Fibroblast of lung (primary cell): ENCODE data around the gene PAX7. TPM values are rescaled to one million over a fixed set of nuclear protein-coding genes. Genes with fewer than 3 reads are reported as not detected.

Experiments used
- DNase-seq, 2 donors: peaks; one replicate each; pipeline versions ENCODE4 v3.0.0 to v3.0.0-alpha.2; 2010; ENCODE audit warnings: low read depth in 2 of 2
- H2AFZ ChIP-seq: 2 replicates; pipeline ENCODE4 v1.5.1; 2012; ENCODE audit warnings: low read length, control low read depth, inconsistent platforms
- H3K27ac ChIP-seq: 2 replicates; pipeline ENCODE4 v1.5.1; 2011; ENCODE audit warnings: low read length, control low read depth; ENCODE audit not compliant: insufficient read depth
- H3K27me3 ChIP-seq: 2 replicates; pipeline ENCODE4 v1.5.1; 2011; ENCODE audit warnings: mild to moderate bottlenecking, low read length; ENCODE audit not compliant: control insufficient read depth, insufficient read depth
- H3K36me3 ChIP-seq: 2 replicates; pipeline ENCODE4 v1.5.1; 2011; ENCODE audit warnings: low read length; ENCODE audit not compliant: control insufficient read depth, insufficient read depth
- H3K4me1 ChIP-seq: 2 replicates; pipeline ENCODE4 v1.5.1; 2011; ENCODE audit warnings: low read length; ENCODE audit not compliant: control insufficient read depth, insufficient read depth; ENCODE audit errors: extremely low read depth
- H3K4me2 ChIP-seq: 2 replicates; pipeline ENCODE4 v1.5.1; 2011; ENCODE audit warnings: low read length, control low read depth; ENCODE audit not compliant: insufficient read depth; ENCODE audit errors: extremely low read depth
- H3K4me3 ChIP-seq, 4 experiments: fragments of 200-600 bp in 1 of 4; sonication (generic) in 1 of 4; replicated peaks in 1 of 4; 2 replicates each; pipeline ENCODE4 v1.5.1; 2011 to 2016; ENCODE audit warnings: low read length in 4 of 4, low read depth in 3 of 4, mild to moderate bottlenecking in 3 of 4, control low read depth in 2 of 4, inconsistent platforms in 1 of 4, mixed read lengths in 1 of 4; ENCODE audit not compliant: insufficient read depth in 1 of 4; ENCODE audit errors: control extremely low read depth in 1 of 4
- H3K79me2 ChIP-seq: 2 replicates; pipeline ENCODE4 v1.5.1; 2012; ENCODE audit warnings: mild to moderate bottlenecking, low read length, inconsistent platforms; ENCODE audit not compliant: control insufficient read depth, insufficient read depth
- H3K9ac ChIP-seq: 2 replicates; pipeline ENCODE4 v1.5.1; 2011; ENCODE audit warnings: mild to moderate bottlenecking, low read length, control low read depth; ENCODE audit not compliant: insufficient read depth
- H3K9me3 ChIP-seq: 2 replicates; pipeline ENCODE4 v1.5.1; 2012; ENCODE audit warnings: low read depth, low read length; ENCODE audit not compliant: control insufficient read depth, insufficient read depth
- H4K20me1 ChIP-seq: 2 replicates; pipeline ENCODE4 v1.5.1; 2011; ENCODE audit warnings: low read length; ENCODE audit not compliant: control insufficient read depth, insufficient read depth; ENCODE audit errors: extremely low read depth
- EZH2 ChIP-seq: IDR thresholded peaks from 2 replicates; pipeline ENCODE4 v1.5.1; 2012; ENCODE audit warnings: low read length, control low read depth, mild to moderate bottlenecking; ENCODE audit errors: missing control alignments
- polyA plus RNA-seq, 2 donors: library from polyadenylated mRNA; depleted of rRNA in 1 of 2; stranded (reverse) in 1 of 2; unstranded in 1 of 2; fragments of >200 nt; gene quantifications; 2 replicates each; pipeline ENCODE4 v1.2.1, GENCODE V29; 2011 to 2012; ENCODE audit warnings: missing spikeins in 1 of 2
- total RNA-seq: library from RNA; depleted of rRNA; stranded (reverse); fragments of >200 nt; gene quantifications from 2 replicates; pipeline ENCODE4 v1.2.1, GENCODE V29; 2014
- TF ChIP-seq, protein P1 (sequence below), 2 donors: IDR thresholded peaks in 1 of 2; conservative IDR thresholded peaks in 1 of 2; 1 replicate in 1 of 2; 2 replicates in 1 of 2; pipeline ENCODE4 v1.5.1; 2011 to 2012; ENCODE audit warnings: low read length in 2 of 2, control low read depth in 1 of 2, inconsistent platforms in 1 of 2, low read depth in 1 of 2, mild to moderate bottlenecking in 1 of 2

PAX7 gene
- total and polyA plus RNA-seq, 2 donors (not counting 1 experiment from before 2014, with no cell fraction given): not detected

DNA sequence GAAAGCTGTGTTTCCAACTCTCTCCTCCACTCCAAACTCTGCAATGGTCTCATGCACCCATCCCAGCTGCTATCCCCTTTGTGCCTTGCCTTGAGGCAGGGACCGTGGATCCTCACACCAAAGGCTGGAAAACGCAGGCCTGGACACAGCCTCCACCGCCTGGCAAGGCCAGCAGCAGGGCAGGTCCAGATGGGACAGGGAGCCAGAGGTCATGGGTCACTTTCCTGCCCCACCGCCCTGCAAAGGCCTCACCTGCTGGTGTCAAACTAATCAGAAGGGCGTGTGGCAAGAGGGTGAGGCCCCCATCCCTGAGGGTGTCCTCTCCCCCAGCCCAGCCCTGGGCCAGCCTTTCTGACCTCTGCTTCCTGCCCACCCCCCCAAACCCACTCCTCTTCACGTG is 106.3 kb downstream of the PAX7 start:
- H3K79me2 ChIP-seq: no peaks in the 10 kb centered on the region
- H3K9ac ChIP-seq: no peak overlapping the region
- no peak overlapping the region for H3K4me3 ChIP-seq
- no peak overlapping the region for H2AFZ ChIP-seq
- no peak overlapping the region for H3K27ac ChIP-seq
- no peaks in the 10 kb centered on the region for H3K36me3 ChIP-seq
- no peak for TF ChIP-seq EZH2
- TF ChIP-seq, protein P1, sequence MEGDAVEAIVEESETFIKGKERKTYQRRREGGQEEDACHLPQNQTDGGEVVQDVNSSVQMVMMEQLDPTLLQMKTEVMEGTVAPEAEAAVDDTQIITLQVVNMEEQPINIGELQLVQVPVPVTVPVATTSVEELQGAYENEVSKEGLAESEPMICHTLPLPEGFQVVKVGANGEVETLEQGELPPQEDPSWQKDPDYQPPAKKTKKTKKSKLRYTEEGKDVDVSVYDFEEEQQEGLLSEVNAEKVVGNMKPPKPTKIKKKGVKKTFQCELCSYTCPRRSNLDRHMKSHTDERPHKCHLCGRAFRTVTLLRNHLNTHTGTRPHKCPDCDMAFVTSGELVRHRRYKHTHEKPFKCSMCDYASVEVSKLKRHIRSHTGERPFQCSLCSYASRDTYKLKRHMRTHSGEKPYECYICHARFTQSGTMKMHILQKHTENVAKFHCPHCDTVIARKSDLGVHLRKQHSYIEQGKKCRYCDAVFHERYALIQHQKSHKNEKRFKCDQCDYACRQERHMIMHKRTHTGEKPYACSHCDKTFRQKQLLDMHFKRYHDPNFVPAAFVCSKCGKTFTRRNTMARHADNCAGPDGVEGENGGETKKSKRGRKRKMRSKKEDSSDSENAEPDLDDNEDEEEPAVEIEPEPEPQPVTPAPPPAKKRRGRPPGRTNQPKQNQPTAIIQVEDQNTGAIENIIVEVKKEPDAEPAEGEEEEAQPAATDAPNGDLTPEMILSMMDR (conservative IDR thresholded peaks at IDR 0.05 in 1 of 2, IDR thresholded peaks at IDR 0.05 in 1 of 2; ENCODE audit: low read depth in 1 of 2, low read length in 2 of 2): no peak
- H4K20me1 ChIP-seq: no peaks in the 10 kb centered on the region
- no peaks in the 10 kb centered on the region for H3K9me3 ChIP-seq
- H3K4me2 ChIP-seq: no peak overlapping the region
- DNase-seq: no peak
- no peaks in the 10 kb centered on the region for H3K27me3 ChIP-seq
- no peaks in the 10 kb centered on the region for H3K4me1 ChIP-seq

DNA sequence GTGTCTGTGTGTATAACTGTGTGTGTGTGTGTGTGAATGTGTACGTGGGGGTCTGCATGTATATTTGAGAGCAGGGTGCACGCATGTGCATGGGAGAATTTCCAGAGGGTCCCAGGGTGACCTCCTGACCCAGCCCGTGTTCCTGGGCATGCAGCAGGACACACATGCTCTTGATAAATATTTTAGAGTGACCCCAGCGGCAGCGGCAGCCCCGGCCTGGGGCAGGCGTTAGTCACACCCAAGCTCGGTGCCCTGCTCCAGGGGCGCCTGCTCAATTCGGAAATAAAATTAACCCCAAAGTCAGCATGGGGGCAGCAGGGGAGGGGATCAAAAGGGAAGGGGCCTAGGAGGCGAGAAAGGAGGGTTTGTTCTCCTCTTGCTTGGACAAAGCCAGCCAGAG is 107.5 kb downstream of the PAX7 start:
- H4K20me1 ChIP-seq: no peaks in the 10 kb centered on the region
- H3K4me2 ChIP-seq: no peak overlapping the region
- H3K9me3 ChIP-seq: no peaks in the 10 kb centered on the region
- H2AFZ ChIP-seq: no peak overlapping the region
- no peaks in the 10 kb centered on the region for H3K79me2 ChIP-seq
- H3K27me3 ChIP-seq: no peaks in the 10 kb centered on the region
- H3K4me3 ChIP-seq: no peak overlapping the region
- TF ChIP-seq, protein P1 (conservative IDR thresholded peaks at IDR 0.05 in 1 of 2, IDR thresholded peaks at IDR 0.05 in 1 of 2; ENCODE audit: low read depth in 1 of 2, low read length in 2 of 2): no peak
- TF ChIP-seq EZH2: no peak
- no peak overlapping the region for H3K9ac ChIP-seq
- no peaks in the 10 kb centered on the region for H3K4me1 ChIP-seq
- no peak overlapping the region for H3K27ac ChIP-seq
- DNase-seq: no peak
- H3K36me3 ChIP-seq: no peaks in the 10 kb centered on the region

DNA sequence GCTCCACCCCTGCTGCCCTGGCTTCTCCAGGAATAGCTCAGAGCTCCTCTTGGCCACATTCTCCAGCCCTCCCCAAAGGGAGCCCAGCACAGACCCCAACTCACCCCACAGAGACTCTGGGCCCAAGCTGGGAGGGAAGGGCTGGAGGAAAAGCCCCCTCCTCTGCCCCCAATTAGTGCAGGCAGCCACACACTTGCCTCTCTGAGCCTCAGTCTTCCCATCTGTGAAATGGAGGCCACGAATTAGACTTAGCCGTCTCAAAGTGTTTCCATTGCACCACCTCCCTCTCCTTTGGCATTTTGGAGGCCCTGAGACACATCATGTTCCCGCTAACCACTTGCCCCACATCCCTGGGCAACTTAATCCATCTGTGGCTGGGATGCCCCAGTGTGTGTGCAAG is 108.0 kb downstream of the PAX7 start:
- Histone ChIP-seq H3K27me3 (no peaks in the 10 kb centered on the region), H3K4me3 (no peak overlapping the region), H3K36me3 (no peaks in the 10 kb centered on the region), H3K27ac (no peak overlapping the region), H3K4me1 (no peaks in the 10 kb centered on the region), H3K9ac (no peak overlapping the region), H3K79me2 (no peaks in the 10 kb centered on the region), H3K4me2 (no peak overlapping the region), H2AFZ (no peak overlapping the region), H4K20me1 (no peaks in the 10 kb centered on the region), H3K9me3 (no peaks in the 10 kb centered on the region)
- TF ChIP-seq, protein P1 (conservative IDR thresholded peaks at IDR 0.05 in 1 of 2, IDR thresholded peaks at IDR 0.05 in 1 of 2; ENCODE audit: low read depth in 1 of 2, low read length in 2 of 2): no peak
- DNase-seq: no peak
